H9 (cell line): ENCODE data around the gene ILF2. TPM values are rescaled to one million over a fixed set of nuclear protein-coding genes. Genes with fewer than 3 reads are reported as not detected.

ENCODE experiments used
- DNase-seq: peaks from one replicate; pipeline ENCODE4 v3.0.0-alpha.2; 2017
- H2AFZ ChIP-seq: one replicate; pipeline ENCODE4 v1.6.1; 2013; ENCODE audit warnings: mild to moderate bottlenecking, low read length, control low read depth, moderate library complexity
- H2AK5ac ChIP-seq: 2 replicates; pipeline ENCODE4 v1.6.1; 2013; ENCODE audit warnings: low read length, control low read depth, mixed read lengths; ENCODE audit not compliant: insufficient read length
- H2BK120ac ChIP-seq: one replicate; pipeline ENCODE4 v1.6.1; 2013; ENCODE audit warnings: low read depth, mild to moderate bottlenecking, low read length, control low read depth, inconsistent platforms; ENCODE audit not compliant: poor library complexity, severe bottlenecking
- H2BK12ac ChIP-seq: 2 replicates; pipeline ENCODE4 v1.6.1; 2013; ENCODE audit warnings: low read length, control low read depth, mixed read lengths, low read depth; ENCODE audit not compliant: insufficient read length
- H2BK15ac ChIP-seq: 2 replicates; pipeline ENCODE4 v1.6.1; 2013; ENCODE audit warnings: low read depth, low read length, control low read depth
- H2BK20ac ChIP-seq: one replicate; pipeline ENCODE4 v1.6.1; 2013; ENCODE audit warnings: low read depth, mild to moderate bottlenecking, low read length, control low read depth, inconsistent platforms; ENCODE audit not compliant: poor library complexity, severe bottlenecking
- H2BK5ac ChIP-seq: 2 replicates; pipeline ENCODE4 v1.6.1; 2013; ENCODE audit warnings: low read length, control low read depth, mixed read lengths; ENCODE audit not compliant: insufficient read length
- H3K14ac ChIP-seq: 2 replicates; pipeline ENCODE4 v1.6.1; 2013; ENCODE audit warnings: low read length, control low read depth; ENCODE audit not compliant: insufficient read depth
- H3K18ac ChIP-seq: 2 replicates; pipeline ENCODE4 v1.6.1; 2013; ENCODE audit warnings: low read depth, mild to moderate bottlenecking, mixed read lengths, low read length, control low read depth; ENCODE audit not compliant: insufficient read length
- H3K23ac ChIP-seq: 2 replicates; pipeline ENCODE4 v1.6.1; 2013; ENCODE audit warnings: low read length, control low read depth, mixed read lengths, low read depth; ENCODE audit not compliant: insufficient read length
- H3K23me2 ChIP-seq: 2 replicates; pipeline ENCODE4 v1.6.1; 2013; ENCODE audit warnings: low read depth, mild to moderate bottlenecking, mixed read lengths, low read length, control low read depth; ENCODE audit not compliant: insufficient read length, poor library complexity, severe bottlenecking
- H3K27ac ChIP-seq: 2 replicates; pipeline ENCODE4 v1.5.1; 2013; ENCODE audit warnings: low read length, control low read depth, mixed read lengths, low read depth; ENCODE audit not compliant: insufficient read length
- H3K27me3 ChIP-seq: 2 replicates; pipeline ENCODE4 v1.6.1; 2013; ENCODE audit warnings: low read length, control low read depth, inconsistent platforms; ENCODE audit not compliant: insufficient read depth
- H3K4ac ChIP-seq: 2 replicates; pipeline ENCODE4 v1.6.1; 2013; ENCODE audit warnings: low read depth, mild to moderate bottlenecking, control low read depth, inconsistent platforms, low read length, moderate library complexity
- H3K4me1 ChIP-seq: 2 replicates; pipeline ENCODE4 v1.6.1; 2013; ENCODE audit warnings: low read length, control low read depth, inconsistent platforms; ENCODE audit not compliant: insufficient read depth
- H3K4me2 ChIP-seq: 2 replicates; pipeline ENCODE4 v1.6.1; 2013; ENCODE audit warnings: low read length, control low read depth, mixed read lengths; ENCODE audit not compliant: insufficient read length, insufficient read depth
- H3K56ac ChIP-seq: 2 replicates; pipeline ENCODE4 v1.6.1; 2013; ENCODE audit warnings: low read depth, mild to moderate bottlenecking, mixed read lengths, low read length, control low read depth; ENCODE audit not compliant: insufficient read length
- H3K79me1 ChIP-seq: 2 replicates; pipeline ENCODE4 v1.6.1; 2013; ENCODE audit warnings: low read depth, mild to moderate bottlenecking, moderate library complexity, low read length, control low read depth, inconsistent platforms; ENCODE audit not compliant: insufficient read depth, poor library complexity, severe bottlenecking
- H3K79me2 ChIP-seq: 2 replicates; pipeline ENCODE4 v1.6.1; 2013; ENCODE audit warnings: low read length, control low read depth, inconsistent platforms; ENCODE audit not compliant: insufficient read depth
- H3K9ac ChIP-seq: 2 replicates; pipeline ENCODE4 v1.6.1; 2013; ENCODE audit warnings: low read length, control low read depth, mixed read lengths; ENCODE audit not compliant: insufficient read length; ENCODE audit errors: extremely low read depth
- H3K9me3 ChIP-seq: one replicate; pipeline ENCODE4 v1.6.1; 2013; ENCODE audit warnings: low read depth, low read length, inconsistent platforms; ENCODE audit not compliant: control insufficient read depth
- H3T11ph ChIP-seq: one replicate; pipeline ENCODE4 v1.6.1; 2013; ENCODE audit warnings: mild to moderate bottlenecking, low read length, control low read depth, inconsistent platforms
- H4K20me1 ChIP-seq: one replicate; pipeline ENCODE4 v1.6.1; 2013; ENCODE audit not compliant: control insufficient read depth, insufficient read length, insufficient read depth
- H4K5ac ChIP-seq: 2 replicates; pipeline ENCODE4 v1.6.1; 2013; ENCODE audit warnings: low read depth, mild to moderate bottlenecking, mixed read lengths, low read length, control low read depth; ENCODE audit not compliant: insufficient read length
- H4K8ac ChIP-seq: replicated peaks from 2 replicates; pipeline ENCODE4 v1.6.1; 2013; ENCODE audit warnings: low read length, control low read depth, mixed read lengths, low read depth; ENCODE audit not compliant: insufficient read length
- H4K91ac ChIP-seq: 2 replicates; pipeline ENCODE4 v1.6.1; 2013; ENCODE audit warnings: low read depth, mild to moderate bottlenecking, moderate library complexity, mixed read lengths, low read length, control low read depth; ENCODE audit not compliant: insufficient read length
- H3K27ac Mint-ChIP-seq, 3 experiments: 2 replicates in 2 of 3; 3 replicates in 1 of 3; pipeline ENCODE4 v1.8.0; 2020 to 2021; ENCODE audit warnings: mixed read lengths in 3 of 3, mild to moderate bottlenecking in 1 of 3, moderate library complexity in 1 of 3
- H3K27me3 Mint-ChIP-seq: 2 replicates; pipeline ENCODE4 v1.8.0; 2021; ENCODE audit warnings: low read depth, mild to moderate bottlenecking, moderate library complexity, mixed read lengths
- H3K36me3 Mint-ChIP-seq, 3 experiments: 2 replicates in 2 of 3; 3 replicates in 1 of 3; pipeline ENCODE4 v1.8.0; 2020 to 2021; ENCODE audit warnings: low read depth in 3 of 3, mixed read lengths in 3 of 3; ENCODE audit not compliant: insufficient read depth in 1 of 3
- H3K4me1 Mint-ChIP-seq, 2 experiments: 2 replicates each; pipeline ENCODE4 v1.8.0; 2020; ENCODE audit warnings: mixed read lengths in 2 of 2
- H3K4me3 Mint-ChIP-seq, 2 experiments: 2 replicates in 1 of 2; 3 replicates in 1 of 2; pipeline ENCODE4 v1.8.0; 2020 to 2021; ENCODE audit warnings: mild to moderate bottlenecking in 2 of 2, mixed read lengths in 2 of 2, moderate library complexity in 1 of 2
- H3K9me3 Mint-ChIP-seq, 2 experiments: 2 replicates in 1 of 2; 3 replicates in 1 of 2; pipeline ENCODE4 v1.8.0; 2020; ENCODE audit warnings: mild to moderate bottlenecking in 2 of 2, mixed read lengths in 2 of 2, moderate library complexity in 1 of 2
- WGBS: extraction: QIAGEN DNeasy Blood & Tissue Kit; methylation state at CpG from one replicate; pipeline ENCODE4 v1.1.7; 2013; ENCODE audit warnings: missing lambda C conversion rate, low lambda C conversion rate, mixed read lengths; ENCODE audit not compliant: insufficient read length; ENCODE audit errors: extremely low coverage; 5-methylcytosine and 5-hydroxymethylcytosine counted together
- total RNA-seq: library from RNA; stranded (reverse); gene quantifications from 2 replicates; pipeline ENCODE4 v1.2.1, GENCODE V29; 2021
- TF ChIP-seq, protein P1 (sequence below): fragments of 200-600 bp; sonication (generic); conservative IDR thresholded peaks from 3 replicates; pipeline ENCODE4 v1.8.0; 2021; ENCODE audit warnings: antibody characterized with exemption, mild to moderate bottlenecking

Gene ILF2
- total RNA-seq, 1 experiment from 2014 or later: 357 TPM

DNA sequence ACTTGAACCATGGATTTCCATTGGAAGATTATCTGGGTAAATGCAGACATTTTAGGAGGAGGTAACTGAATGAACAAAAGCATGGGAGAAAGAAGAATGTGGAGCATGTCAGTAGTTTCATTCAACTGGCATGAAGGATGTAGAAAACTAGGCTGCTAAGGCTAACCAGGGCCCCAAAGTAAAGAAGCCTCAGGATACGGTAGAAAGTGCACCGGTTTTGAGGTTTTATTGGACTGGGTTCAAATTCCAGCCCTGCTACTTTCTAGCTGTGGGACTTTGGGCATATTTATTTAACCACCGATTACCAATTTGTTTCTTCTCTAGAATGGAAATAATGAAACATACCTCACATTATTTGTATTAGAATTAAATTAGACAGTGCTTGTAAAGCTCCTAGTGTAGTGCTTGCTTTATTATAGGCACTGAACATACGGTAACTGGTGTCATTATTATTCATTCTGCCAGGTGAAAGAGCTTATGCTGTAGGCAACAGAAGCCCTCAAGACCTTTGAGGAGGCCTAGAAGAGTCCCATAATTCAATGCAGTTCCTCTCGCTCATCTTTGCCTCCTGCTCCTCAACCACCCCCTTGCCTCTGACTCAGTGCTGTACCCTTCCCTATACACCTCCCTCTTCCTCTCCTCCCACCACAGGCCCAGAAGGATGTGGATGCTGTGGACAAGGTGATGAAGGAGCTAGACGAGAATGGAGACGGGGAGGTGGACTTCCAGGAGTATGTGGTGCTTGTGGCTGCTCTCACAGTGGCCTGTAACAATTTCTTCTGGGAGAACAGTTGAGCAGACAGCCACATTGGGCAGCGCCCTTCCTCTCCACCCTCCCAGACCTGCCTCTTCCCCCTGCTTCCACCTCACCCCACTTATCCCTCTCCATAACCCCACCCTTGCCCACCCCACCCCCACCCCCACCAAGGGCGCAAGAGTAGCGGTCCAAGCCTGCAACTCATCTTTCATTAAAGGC, 39.5 kb downstream of the ILF2 start:
- no CpG with 5 or more reads among the region's 10 CpGs for WGBS
- no peak for DNase-seq

More for the DNA sequence above, 39.5 kb downstream of the ILF2 start:
- no peak overlapping the region for H3T11ph ChIP-seq
- TF ChIP-seq, protein P1, sequence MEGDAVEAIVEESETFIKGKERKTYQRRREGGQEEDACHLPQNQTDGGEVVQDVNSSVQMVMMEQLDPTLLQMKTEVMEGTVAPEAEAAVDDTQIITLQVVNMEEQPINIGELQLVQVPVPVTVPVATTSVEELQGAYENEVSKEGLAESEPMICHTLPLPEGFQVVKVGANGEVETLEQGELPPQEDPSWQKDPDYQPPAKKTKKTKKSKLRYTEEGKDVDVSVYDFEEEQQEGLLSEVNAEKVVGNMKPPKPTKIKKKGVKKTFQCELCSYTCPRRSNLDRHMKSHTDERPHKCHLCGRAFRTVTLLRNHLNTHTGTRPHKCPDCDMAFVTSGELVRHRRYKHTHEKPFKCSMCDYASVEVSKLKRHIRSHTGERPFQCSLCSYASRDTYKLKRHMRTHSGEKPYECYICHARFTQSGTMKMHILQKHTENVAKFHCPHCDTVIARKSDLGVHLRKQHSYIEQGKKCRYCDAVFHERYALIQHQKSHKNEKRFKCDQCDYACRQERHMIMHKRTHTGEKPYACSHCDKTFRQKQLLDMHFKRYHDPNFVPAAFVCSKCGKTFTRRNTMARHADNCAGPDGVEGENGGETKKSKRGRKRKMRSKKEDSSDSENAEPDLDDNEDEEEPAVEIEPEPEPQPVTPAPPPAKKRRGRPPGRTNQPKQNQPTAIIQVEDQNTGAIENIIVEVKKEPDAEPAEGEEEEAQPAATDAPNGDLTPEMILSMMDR: no peak
- H2AK5ac ChIP-seq: no peak overlapping the region
- no peaks in the 10 kb centered on the region for H3K9me3 ChIP-seq
- H3K4ac ChIP-seq: no peak overlapping the region
- H3K18ac ChIP-seq: no peak overlapping the region
- no peak overlapping the region for H2AFZ ChIP-seq
- H3K79me2 ChIP-seq: peaks cover 4% of the 10 kb centered on the region; the same call in 1 of the 2 replicates
- Mint-ChIP-seq H3K27me3 (0 out of 2 replicates have a peak, but pooled peaks cover under 1% of the 10 kb centered on the region), H3K9me3 (peaks cover 0 to 3% of the 10 kb centered on the region in 2 experiments; a peak in 2 of 5 replicates), H3K27ac (no peak overlapping the region), H3K4me1 (peaks cover 40 to 45% of the 10 kb centered on the region in 2 experiments), H3K36me3 (peaks cover 7 to 23% (median 17%) of the 10 kb centered on the region in 3 experiments), H3K4me3 (no peak overlapping the region)
- no peaks in the 10 kb centered on the region for H3K79me1 ChIP-seq
- H3K23me2 ChIP-seq: peaks cover 19% of the 10 kb centered on the region
- no peak overlapping the region for H3K14ac ChIP-seq
- H3K27me3 ChIP-seq: no peaks in the 10 kb centered on the region
- no peak overlapping the region for H3K56ac ChIP-seq
- no peaks in the 10 kb centered on the region for H3K4me1 ChIP-seq
- H4K8ac ChIP-seq: no peak overlapping the region
- H3K4me2 ChIP-seq: no peak overlapping the region
- H4K5ac ChIP-seq: no peak overlapping the region
- no peak overlapping the region for H2BK15ac ChIP-seq
- no peaks in the 10 kb centered on the region for H4K20me1 ChIP-seq
- no peak overlapping the region for H2BK120ac ChIP-seq
- H2BK12ac ChIP-seq: no peak overlapping the region
- no peak overlapping the region for H4K91ac ChIP-seq
- H3K23ac ChIP-seq: no peak overlapping the region
- H3K27ac ChIP-seq: no peak overlapping the region
- no peak overlapping the region for H3K9ac ChIP-seq
- H2BK20ac ChIP-seq: no peak overlapping the region
- no peak overlapping the region for H2BK5ac ChIP-seq
